ENCODE data around the gene LRRC43.

DNA sequence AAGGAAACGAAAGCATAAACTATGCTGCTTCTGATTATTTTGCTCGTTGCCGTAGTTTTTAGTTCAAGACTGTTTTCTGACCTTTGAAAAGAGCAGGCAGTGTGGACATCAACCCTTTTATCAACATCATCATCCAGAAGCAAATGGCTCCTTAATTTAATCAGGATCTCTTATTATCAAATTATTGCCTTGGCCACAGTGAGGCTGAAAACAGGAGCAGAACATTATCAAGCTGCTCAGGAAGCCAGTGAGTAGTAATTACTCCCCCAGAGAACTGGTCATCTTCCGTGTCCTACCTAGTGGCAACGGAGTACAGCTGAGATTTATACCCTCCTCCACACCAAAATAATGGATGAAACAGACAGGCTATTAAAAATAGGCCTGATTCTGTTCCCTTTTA lies 45.2 kb downstream of the LRRC43 start:
- TF ChIP-seq, protein P1, sequence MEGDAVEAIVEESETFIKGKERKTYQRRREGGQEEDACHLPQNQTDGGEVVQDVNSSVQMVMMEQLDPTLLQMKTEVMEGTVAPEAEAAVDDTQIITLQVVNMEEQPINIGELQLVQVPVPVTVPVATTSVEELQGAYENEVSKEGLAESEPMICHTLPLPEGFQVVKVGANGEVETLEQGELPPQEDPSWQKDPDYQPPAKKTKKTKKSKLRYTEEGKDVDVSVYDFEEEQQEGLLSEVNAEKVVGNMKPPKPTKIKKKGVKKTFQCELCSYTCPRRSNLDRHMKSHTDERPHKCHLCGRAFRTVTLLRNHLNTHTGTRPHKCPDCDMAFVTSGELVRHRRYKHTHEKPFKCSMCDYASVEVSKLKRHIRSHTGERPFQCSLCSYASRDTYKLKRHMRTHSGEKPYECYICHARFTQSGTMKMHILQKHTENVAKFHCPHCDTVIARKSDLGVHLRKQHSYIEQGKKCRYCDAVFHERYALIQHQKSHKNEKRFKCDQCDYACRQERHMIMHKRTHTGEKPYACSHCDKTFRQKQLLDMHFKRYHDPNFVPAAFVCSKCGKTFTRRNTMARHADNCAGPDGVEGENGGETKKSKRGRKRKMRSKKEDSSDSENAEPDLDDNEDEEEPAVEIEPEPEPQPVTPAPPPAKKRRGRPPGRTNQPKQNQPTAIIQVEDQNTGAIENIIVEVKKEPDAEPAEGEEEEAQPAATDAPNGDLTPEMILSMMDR (IDR thresholded peaks at IDR 0.05; ENCODE audit: poor library complexity, severe bottlenecking) = no peak
- TF ChIP-seq MXI1 (conservative IDR thresholded peaks at IDR 0.05; ENCODE audit: poor library complexity, severe bottlenecking) = no peak
- no peak for TF ChIP-seq EZH2 (IDR thresholded peaks at IDR 0.05; ENCODE audit: borderline replicate concordance, insufficient read depth, low read length, poor library complexity, severe bottlenecking)
- TF ChIP-seq POLR2AphosphoS5 (IDR thresholded peaks at IDR 0.05) = no peak
- no peak for TF ChIP-seq SMC3 (conservative IDR thresholded peaks at IDR 0.05; ENCODE audit: poor library complexity)
- TF ChIP-seq, protein P2, sequence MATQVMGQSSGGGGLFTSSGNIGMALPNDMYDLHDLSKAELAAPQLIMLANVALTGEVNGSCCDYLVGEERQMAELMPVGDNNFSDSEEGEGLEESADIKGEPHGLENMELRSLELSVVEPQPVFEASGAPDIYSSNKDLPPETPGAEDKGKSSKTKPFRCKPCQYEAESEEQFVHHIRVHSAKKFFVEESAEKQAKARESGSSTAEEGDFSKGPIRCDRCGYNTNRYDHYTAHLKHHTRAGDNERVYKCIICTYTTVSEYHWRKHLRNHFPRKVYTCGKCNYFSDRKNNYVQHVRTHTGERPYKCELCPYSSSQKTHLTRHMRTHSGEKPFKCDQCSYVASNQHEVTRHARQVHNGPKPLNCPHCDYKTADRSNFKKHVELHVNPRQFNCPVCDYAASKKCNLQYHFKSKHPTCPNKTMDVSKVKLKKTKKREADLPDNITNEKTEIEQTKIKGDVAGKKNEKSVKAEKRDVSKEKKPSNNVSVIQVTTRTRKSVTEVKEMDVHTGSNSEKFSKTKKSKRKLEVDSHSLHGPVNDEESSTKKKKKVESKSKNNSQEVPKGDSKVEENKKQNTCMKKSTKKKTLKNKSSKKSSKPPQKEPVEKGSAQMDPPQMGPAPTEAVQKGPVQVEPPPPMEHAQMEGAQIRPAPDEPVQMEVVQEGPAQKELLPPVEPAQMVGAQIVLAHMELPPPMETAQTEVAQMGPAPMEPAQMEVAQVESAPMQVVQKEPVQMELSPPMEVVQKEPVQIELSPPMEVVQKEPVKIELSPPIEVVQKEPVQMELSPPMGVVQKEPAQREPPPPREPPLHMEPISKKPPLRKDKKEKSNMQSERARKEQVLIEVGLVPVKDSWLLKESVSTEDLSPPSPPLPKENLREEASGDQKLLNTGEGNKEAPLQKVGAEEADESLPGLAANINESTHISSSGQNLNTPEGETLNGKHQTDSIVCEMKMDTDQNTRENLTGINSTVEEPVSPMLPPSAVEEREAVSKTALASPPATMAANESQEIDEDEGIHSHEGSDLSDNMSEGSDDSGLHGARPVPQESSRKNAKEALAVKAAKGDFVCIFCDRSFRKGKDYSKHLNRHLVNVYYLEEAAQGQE (IDR thresholded peaks at IDR 0.05; ENCODE audit: borderline replicate concordance) = no peak
- TF ChIP-seq RAD21 (conservative IDR thresholded peaks at IDR 0.05) = no peak
- no peak for TF ChIP-seq EP300 (conservative IDR thresholded peaks at IDR 0.05; ENCODE audit: poor library complexity, severe bottlenecking)

Measured in neural cell (in vitro differentiated cells).